GM18511 (cell line): ENCODE measurements around the gene HOXA13.
A peak's percentile ranks its signal among the peaks of the same experiment; 100 is the strongest.

ENCODE experiments used
- ATAC-seq: cut with Tn5 transposase; IDR thresholded peaks from one replicate; pipeline ENCODE4 v1.9.1; 2021; ENCODE audit warnings: mild to moderate bottlenecking, moderate library complexity; ENCODE audit not compliant: unreplicated experiment

HOXA13 gene

DNA sequence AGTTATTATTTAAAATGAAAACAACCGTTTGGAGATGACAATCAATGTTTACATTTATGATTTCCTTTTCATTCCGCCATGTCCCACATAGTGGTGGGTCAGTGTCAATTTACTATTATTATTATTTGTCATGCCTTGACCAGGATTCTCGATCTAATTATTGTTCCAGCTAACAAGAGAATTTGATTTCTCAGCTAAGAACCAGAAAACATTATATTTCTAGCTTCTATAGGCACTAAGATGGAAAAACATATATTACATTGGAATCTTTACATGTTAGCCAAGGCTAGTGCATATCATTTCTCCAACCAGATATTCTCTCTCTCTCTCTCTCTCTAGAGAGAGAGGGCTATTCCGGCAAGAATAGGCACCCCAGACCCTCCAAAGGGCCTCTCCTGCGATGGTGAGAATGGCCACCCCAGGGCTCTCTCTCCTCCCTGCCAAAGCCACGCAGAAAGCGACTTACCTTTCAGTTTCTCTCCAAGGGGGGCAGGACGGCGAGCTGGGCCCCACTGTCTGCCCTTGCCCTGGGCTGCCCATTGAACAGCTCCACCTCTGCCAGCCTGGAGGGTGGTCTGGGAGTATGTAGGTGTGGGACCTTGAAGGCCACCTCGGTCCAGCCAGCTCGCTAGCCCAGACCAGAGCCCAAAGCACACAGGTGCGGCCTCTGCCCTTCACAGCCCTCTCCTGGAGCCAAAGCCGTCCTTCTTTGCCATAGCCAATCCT lies 49.9 kb downstream of the HOXA13 start:
- peak; percentile 11 for ATAC-seq

DNA sequence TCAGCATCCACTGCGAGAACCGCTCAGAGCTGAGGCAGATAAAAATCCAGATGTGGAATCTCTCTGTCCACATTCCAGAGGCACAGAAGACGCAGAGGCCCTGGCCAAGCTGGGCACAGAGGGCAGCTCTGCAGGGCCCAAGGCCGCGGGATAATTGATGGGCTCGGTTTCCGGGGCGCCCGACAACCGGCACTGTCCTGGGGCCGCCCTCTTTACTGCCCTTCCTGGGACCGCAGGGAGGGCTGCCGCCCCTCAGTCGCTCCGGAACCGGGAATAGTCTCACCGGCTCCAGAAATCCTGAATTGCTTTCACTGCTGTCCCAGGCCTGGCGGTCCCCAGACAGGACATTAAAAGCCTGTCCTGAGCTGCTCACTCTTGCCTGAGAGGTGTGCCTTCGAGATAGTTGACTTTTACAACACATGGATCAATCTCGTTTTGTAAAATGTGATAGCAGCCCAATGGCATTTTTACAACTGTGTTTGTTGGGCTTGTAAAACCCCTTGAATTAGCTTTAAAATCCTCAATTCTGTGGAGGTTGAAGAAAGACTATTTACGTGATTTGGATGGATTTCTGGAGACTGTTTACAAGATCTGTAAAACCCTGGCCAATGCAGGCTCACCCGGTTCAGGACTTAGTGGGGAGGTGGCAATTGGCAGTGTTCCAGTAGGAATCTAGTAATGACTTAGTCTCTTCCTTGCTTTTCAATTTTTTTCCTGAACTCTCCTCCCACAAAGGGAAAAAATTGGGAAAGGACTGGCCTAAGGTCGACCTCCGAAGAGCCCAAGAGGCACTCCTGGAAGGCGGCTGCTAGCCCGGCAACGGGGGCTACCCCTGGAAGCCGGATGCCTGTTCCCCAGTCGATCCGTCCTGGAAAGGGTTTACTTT lies 50.9 kb downstream of the HOXA13 start:
- ATAC-seq, result no peak

GRCh38 chr7:27148031-27148755 lies 51.7 kb downstream of the HOXA13 start:
- no peak for ATAC-seq

DNA sequence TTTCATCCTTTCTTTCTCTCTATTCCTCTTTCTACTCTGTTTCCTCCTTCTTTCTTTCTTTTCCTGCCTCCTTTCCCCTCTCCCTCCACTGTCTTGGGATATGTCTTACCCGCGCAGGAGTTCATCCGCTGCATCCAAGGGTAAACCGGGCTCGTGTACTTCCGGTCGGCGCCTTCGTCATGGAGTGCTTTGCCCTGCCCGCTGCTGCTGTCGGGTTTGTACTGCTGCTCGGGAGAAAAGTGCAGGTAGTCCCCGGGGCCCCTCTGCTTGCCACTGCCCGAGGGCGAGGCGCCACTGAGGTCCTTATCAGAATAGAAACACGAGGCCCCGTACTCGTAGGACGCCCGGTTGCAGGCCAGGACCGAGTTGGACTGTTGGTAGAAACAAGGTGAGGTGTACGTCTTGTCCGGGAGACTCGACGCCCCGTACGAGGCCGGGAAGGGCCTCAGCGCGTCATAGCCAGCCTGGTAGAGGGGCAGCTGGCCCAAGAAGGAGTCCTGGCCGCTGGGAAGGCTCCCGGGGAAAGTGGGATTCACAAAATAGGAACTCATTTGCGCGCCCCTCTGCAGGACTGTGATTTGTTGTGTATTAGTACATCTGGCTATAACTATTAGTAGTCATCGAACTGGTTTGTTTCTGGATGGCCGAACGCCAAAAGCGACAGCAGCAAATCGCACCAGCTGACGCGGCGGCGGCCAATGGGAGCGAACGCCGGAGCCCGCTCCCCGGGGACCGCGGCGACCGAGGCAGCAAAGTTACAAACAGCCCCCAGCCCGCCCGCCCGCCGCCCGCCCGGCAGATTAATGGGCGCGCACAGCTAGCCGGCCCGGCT lies 52.5 kb downstream of the HOXA13 start, which contains the start of gene HOXA6:
Gene HOXA6, minus strand, starts transcription at position 576 of the 832 bp plus-strand sequence. Its CDS starts 25 bp downstream, at position 551.
- ATAC-seq, result no peak

DNA sequence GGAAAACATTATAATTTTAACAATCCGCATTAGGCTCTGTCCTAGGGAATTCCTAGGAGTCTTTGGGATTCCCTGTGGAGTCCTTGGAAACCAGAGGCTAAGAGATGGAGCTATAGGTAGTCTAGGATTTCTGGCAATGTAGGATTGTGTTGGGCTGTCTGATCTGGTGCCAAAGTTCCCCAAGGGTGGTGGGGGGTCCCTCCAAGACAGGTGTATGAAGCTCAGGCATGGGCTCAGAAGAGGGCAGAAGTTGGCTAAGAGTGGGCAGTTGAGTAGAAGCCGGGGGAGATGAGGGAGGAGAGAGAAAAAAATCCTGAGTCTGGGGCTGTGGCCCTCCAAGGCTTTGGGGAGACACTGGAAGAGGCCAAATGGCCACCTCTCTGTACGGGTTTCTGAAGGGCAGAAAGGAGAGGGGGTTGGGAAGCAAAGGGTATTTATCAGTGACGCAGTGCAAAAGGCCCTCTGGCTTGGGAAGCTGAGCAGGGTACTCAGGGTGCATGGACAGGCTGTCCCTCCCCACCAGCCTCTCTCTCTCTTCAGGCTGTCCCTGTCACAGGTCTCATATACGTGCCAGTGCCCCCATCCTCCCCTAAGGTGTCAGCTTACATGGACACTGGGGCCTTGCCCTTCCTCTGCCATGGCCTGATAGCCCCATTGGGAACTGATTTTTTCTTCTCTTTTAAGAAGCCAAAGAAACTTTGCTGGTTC lies 53.2 kb downstream of the HOXA13 start:
- ATAC-seq, result no peak

- ATAC-seq, result no peak
Measured at GRCh38 chr7:27145914-27146412, 53.9 kb downstream of the HOXA13 start.

DNA sequence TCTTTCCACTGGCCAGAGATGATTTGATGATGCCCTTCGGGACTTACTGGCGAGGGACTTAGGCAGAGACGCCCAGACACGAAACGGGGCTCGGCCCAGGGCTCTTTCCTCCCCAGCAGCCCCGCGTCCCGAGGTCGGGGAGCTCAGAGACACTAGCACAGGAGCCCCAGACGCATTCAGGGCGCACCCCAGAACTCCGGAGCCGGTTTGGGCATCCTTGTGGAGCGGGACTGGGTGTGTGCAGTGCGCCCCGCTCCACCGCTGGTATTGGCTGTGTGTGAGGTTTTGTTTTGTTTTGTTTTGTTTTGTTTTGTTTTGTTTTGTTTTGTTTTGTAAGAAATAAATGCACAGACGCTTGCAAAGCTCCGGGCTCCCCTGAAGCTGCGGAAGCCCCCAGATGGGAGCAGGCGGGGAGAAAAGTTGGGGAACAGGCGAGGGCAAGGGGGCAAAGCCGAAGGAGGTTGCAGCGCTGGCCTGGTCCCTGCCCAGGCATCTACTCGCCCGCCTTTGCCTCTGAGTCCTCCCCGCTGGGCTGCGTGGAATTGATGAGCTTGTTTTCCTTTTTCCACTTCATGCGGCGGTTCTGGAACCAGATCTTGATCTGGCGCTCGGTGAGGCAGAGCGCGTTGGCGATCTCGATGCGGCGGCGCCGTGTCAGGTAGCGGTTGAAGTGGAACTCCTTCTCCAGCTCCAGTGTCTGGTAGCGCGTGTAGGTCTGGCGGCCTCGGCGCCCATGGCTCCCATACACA lies 54.6 kb downstream of the HOXA13 start:
- ATAC-seq, result no peak

GRCh38 chr7:27144781-27145164 lies 55.1 kb downstream of the HOXA13 start:
- ATAC-seq, result no peak
